PC-3 (cell line): ENCODE results near the gene GNG10. TPM values are rescaled to one million over a fixed set of nuclear protein-coding genes. Genes with fewer than 3 reads are reported as not detected.

Experiments used
- ATAC-seq: fragments of 200-7000 bp; cut with Tn5 transposase; 2 replicates; pipeline ENCODE4 v1.9.1; 2020; ENCODE audit warnings: mild to moderate bottlenecking, moderate library complexity
- BruUV-seq: library from RNA; stranded (reverse); fragments of 400-500 nt; replicated peaks from 2 replicates; lab custom pipeline; 2021; lab: Mats Ljungman, UMichigan
- CTCF ChIA-PET: fragments of 300-600 bp; sonication (Branson Sonifier 250); formaldehyde crosslinking; loops from one replicate; lab custom pipeline; 2022; ENCODE audit warnings: antibody characterized with exemption; lab: Charles Lee
- POLR2A ChIA-PET: fragments of 300-600 bp; sonication (Branson Sonifier 250); formaldehyde crosslinking; loops from one replicate; lab custom pipeline; 2022; ENCODE audit warnings: antibody characterized with exemption; ENCODE audit not compliant: unreplicated experiment; lab: Charles Lee
- DNase-seq: peaks from one replicate; pipeline ENCODE4 v3.0.0-alpha.2; 2015
- H2AFZ ChIP-seq: fragments of 300-600 bp; sonication (generic); 2 replicates; pipeline ENCODE4 v1.6.0; 2016; ENCODE audit warnings: antibody characterized with exemption, low read length
- H3F3A ChIP-seq: fragments of 300-600 bp; sonication (generic); one replicate; pipeline ENCODE4 v1.6.0; 2017; ENCODE audit warnings: antibody characterized with exemption, low read length, control low read depth, mild to moderate bottlenecking; ENCODE audit not compliant: unreplicated experiment
- H3K27ac ChIP-seq: fragments of 300-600 bp; sonication (generic); 2 replicates; pipeline ENCODE4 v1.5.1; 2016; ENCODE audit warnings: mild to moderate bottlenecking, low read length
- H3K27me3 ChIP-seq: fragments of 300-600 bp; sonication (generic); 2 replicates; pipeline ENCODE4 v1.6.1; 2016; ENCODE audit warnings: low read length, mixed read lengths
- H3K36me3 ChIP-seq: fragments of 300-600 bp; sonication (generic); 2 replicates; pipeline ENCODE4 v1.6.1; 2016; ENCODE audit warnings: low read depth, mixed run types, low read length, mixed read lengths
- H3K4me1 ChIP-seq: fragments of 300-600 bp; sonication (generic); 2 replicates; pipeline ENCODE4 v1.5.1; 2016; ENCODE audit warnings: low read length; ENCODE audit not compliant: insufficient read depth
- H3K4me2 ChIP-seq: fragments of 300-600 bp; sonication (generic); 2 replicates; pipeline ENCODE4 v1.6.0; 2016; ENCODE audit warnings: low read length
- H3K4me3 ChIP-seq: fragments of 300-600 bp; sonication (generic); 2 replicates; pipeline ENCODE4 v1.5.1; 2016; ENCODE audit warnings: mild to moderate bottlenecking, low read length, mixed read lengths
- H3K79me2 ChIP-seq: fragments of 300-600 bp; sonication (generic); 2 replicates; pipeline ENCODE4 v1.6.1; 2017; ENCODE audit warnings: low read length, mixed read lengths
- H3K9ac ChIP-seq: fragments of 300-600 bp; sonication (generic); 2 replicates; pipeline ENCODE4 v1.6.0; 2016; ENCODE audit warnings: mild to moderate bottlenecking, low read length
- H3K9me2 ChIP-seq: fragments of 300-600 bp; sonication (generic); replicated peaks from 2 replicates; pipeline ENCODE4 v1.6.1; 2016; ENCODE audit warnings: mixed run types, low read length, mixed read lengths
- H3K9me3 ChIP-seq: fragments of 300-600 bp; sonication (generic); 2 replicates; pipeline ENCODE4 v1.6.1; 2016; ENCODE audit warnings: low read length, mixed read lengths
- H4K20me1 ChIP-seq: fragments of 300-600 bp; sonication (generic); 2 replicates; pipeline ENCODE4 v1.6.1; 2016; ENCODE audit warnings: low read length, mixed read lengths
- CTCF ChIP-seq: fragments of 300-600 bp; sonication (generic); conservative IDR thresholded peaks from 2 replicates; pipeline ENCODE4 v1.5.1; 2017; ENCODE audit warnings: antibody characterized with exemption, low read depth, mild to moderate bottlenecking, low read length
- EZH2 ChIP-seq: fragments of 300-600 bp; sonication (generic); IDR thresholded peaks from one replicate; pipeline ENCODE4 v1.6.1; 2017; ENCODE audit warnings: antibody characterized with exemption, mild to moderate bottlenecking, low read length; ENCODE audit not compliant: unreplicated experiment
- EZH2phosphoT487 ChIP-seq: fragments of 300-600 bp; sonication (generic); IDR thresholded peaks from 2 replicates; pipeline ENCODE4 v1.6.1; 2018; ENCODE audit warnings: mild to moderate bottlenecking, antibody characterized with exemption, low read length, borderline replicate concordance
- intact Hi-C: fragments of 100-400 bp; cut with micrococcal nuclease; formaldehyde crosslinking; loops from 2 replicates; pipeline ENCODE4 v1.9.0; 2023
- total RNA-seq: library from RNA; depleted of rRNA; stranded (reverse); fragments of >200 nt; gene quantifications from 2 replicates; pipeline ENCODE4 v1.2.3, GENCODE V29; 2014

The GNG10 gene
- total RNA-seq, 1 experiment from 2014 or later: 50.7 TPM

- Histone ChIP-seq H3K4me1 (no peaks in the 10 kb centered on the region), H3K9me2 (no peaks in the 10 kb centered on the region), H3K9me3 (no peaks in the 10 kb centered on the region), H3K36me3 (no peaks in the 10 kb centered on the region), H3K27ac (no peak overlapping the region), H3F3A (no peaks in the 10 kb centered on the region), H3K27me3 (no peaks in the 10 kb centered on the region), H3K4me3 (no peak overlapping the region), H3K4me2 (no peak overlapping the region), H3K79me2 (no peaks in the 10 kb centered on the region), H2AFZ (no peak overlapping the region), H4K20me1 (no peaks in the 10 kb centered on the region), H3K9ac (no peak overlapping the region)
- no TSS peak for BruUV-seq
- no peak for ATAC-seq
- no peak for DNase-seq
- POLR2A ChIA-PET: no interaction called here
- intact Hi-C loops: no loop called here
- CTCF ChIA-PET: no interaction called here
- TF ChIP-seq EZH2 (no peak), CTCF (no peak)
These were observed 17.8 kb downstream of the GNG10 start for GRCh38 chr9:111679199-111679598.

GRCh38 chr9:111683392-111683791, 22.0 kb downstream of the GNG10 start:
- CTCF ChIA-PET: no interaction called here
- POLR2A ChIA-PET: no interaction called here
- H3F3A ChIP-seq: no peaks in the 10 kb centered on the region
- no peaks in the 10 kb centered on the region for H3K9me2 ChIP-seq
- H3K27me3 ChIP-seq: no peaks in the 10 kb centered on the region
- intact Hi-C loops: no loop called here
- H3K9ac ChIP-seq: no peak overlapping the region
- no peak overlapping the region for H3K4me2 ChIP-seq
- no peaks in the 10 kb centered on the region for H3K9me3 ChIP-seq
- H3K4me3 ChIP-seq: no peak overlapping the region
- H3K27ac ChIP-seq: no peak overlapping the region
- H3K4me1 ChIP-seq: no peaks in the 10 kb centered on the region
- H3K79me2 ChIP-seq: no peaks in the 10 kb centered on the region
- no peak overlapping the region for H2AFZ ChIP-seq
- BruUV-seq: no TSS peak
- TF ChIP-seq EZH2 (no peak), EZH2phosphoT487 (no peak), CTCF (no peak)
- no peaks in the 10 kb centered on the region for H4K20me1 ChIP-seq
- ATAC-seq (no peak), DNase-seq (no peak)
- H3K36me3 ChIP-seq: no peaks in the 10 kb centered on the region

- Histone ChIP-seq H3K9me3 (no peaks in the 10 kb centered on the region), H3K79me2 (no peaks in the 10 kb centered on the region), H3K9me2 (no peaks in the 10 kb centered on the region), H3F3A (no peaks in the 10 kb centered on the region), H4K20me1 (no peaks in the 10 kb centered on the region), H2AFZ (peak overlapping the region; percentile 84), H3K27me3 (no peaks in the 10 kb centered on the region), H3K9ac (no peak overlapping the region), H3K36me3 (no peaks in the 10 kb centered on the region), H3K4me3 (no peak overlapping the region), H3K4me2 (peak overlapping the region; percentile 34), H3K27ac (no peak overlapping the region), H3K4me1 (no peaks in the 10 kb centered on the region)
- ChIA-PET CTCF (no interaction called here), POLR2A (interaction anchor here (0.7 kb wide), 1 partner anchor 34 kb away, joined by 3 read pairs; no protein-coding TSS in a partner anchor)
- no peak for TF ChIP-seq EZH2
- peak; percentile 63 for TF ChIP-seq CTCF
- TF ChIP-seq EZH2phosphoT487: no peak
- intact Hi-C loops: loop anchor here (1.0 kb wide), 1 partner anchor 92 kb away; the partner anchor contains the start of gene PTGR1
- BruUV-seq: no TSS peak
- DNase-seq (peak; percentile 58), ATAC-seq (peak; percentile 63)
These were observed 30.4 kb downstream of the GNG10 start for GRCh38 chr9:111691672-111692329.
